GM18520 (cell line): ENCODE results near the gene XYLT1.
"Not testable (repeated sequence)": the region's sequence is repeated elsewhere in the genome, so short reads cannot be mapped to it uniquely, and the experiment has no call there.

Source experiments
- ATAC-seq: cut with Tn5 transposase; IDR thresholded peaks from one replicate; pipeline ENCODE4 v1.9.1; 2021; ENCODE audit not compliant: unreplicated experiment

Gene XYLT1

DNA sequence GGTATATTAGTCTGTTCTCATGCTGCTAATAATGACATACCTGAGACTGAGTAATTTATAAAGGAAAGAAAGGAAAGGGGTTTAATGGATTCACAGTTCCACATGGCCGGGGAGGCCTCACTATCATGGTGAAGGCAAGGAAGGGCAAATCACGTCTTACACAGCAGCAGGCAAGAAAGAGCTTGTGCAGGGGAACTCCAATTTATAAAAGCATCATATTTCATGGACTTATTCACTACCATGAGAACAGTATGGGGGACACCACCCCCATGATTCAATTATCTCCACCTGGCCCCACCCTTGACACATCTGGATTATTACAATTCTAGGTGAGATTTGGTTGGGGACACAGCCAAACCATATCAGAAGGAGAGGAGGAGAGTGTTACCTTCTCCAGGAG lies 17.7 kb upstream of the XYLT1 start:
- ATAC-seq = no peak

DNA sequence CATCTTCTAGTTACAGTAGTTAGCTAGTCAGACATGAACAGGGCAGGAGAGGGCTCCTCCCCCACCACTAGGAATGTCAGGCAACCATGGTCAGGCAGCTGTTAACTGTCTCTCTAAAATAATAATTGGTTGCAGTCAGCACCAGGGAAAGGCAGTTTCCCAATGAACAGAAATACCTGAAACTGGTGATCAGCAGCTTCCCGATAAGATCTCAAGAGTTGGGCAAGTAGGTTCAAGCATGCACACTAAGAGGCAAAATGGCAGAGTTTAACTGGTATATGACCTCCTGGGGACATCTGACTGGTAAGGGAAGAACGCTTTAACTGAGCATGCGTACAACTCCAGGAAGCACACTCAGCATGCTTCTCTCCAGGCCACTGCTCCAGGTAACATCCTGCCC lies 12.6 kb upstream of the XYLT1 start:
- no peak for ATAC-seq

DNA sequence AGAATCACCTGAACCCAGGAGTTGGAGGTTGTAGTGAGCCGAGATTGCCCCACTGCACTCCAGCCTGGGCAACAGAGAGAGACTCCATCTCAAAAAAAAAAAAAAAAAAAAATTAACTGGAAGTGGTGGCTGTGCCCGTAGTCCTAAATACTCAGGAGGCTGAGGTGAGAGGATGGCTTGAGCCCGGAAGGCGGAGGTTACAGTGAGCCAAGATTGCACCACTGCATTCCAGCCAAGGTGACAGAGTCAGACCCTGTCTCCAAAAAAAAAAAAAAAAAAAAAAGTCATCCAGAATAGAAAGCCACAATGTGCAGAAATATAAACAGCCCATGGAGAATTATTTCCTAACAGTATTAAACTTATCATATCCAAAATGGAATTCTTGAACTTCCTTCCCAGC lies 11.6 kb upstream of the XYLT1 start:
- ATAC-seq = not testable (repeated sequence)

DNA sequence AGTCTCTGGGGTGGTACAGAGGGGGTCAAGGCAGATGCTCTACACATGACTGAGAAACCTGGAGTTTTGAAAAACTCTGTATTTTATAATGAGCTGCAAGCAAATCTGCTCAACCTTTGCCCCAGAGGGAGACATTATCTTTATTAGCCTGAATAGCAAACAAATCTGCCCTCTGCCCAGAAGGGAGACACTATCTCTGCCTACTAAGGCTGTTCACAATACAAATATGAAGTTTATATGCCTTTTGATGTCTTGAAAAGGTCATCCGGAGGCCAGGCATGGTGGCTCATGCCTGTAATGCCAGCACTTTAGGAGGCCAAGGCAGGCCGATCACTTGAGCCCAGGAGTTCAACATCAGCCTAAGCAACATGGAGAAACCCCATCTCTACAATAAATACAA lies 11.0 kb upstream of the XYLT1 start:
- ATAC-seq = no peak

DNA sequence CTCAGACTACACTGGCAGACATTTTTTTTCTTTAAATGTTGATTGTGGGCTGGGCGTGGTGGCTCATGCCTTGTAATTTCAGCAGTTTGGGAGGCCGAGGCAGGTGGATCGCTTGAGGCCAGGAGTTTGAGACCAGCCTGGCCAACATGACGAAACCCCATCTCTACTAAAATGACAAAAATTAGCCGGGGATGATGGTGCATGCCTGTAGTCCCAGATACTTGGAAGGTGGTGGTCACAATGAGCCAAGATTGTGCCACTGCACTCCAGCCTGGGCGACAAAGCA lies 6.4 kb upstream of the XYLT1 start:
- not testable (repeated sequence) for ATAC-seq

DNA sequence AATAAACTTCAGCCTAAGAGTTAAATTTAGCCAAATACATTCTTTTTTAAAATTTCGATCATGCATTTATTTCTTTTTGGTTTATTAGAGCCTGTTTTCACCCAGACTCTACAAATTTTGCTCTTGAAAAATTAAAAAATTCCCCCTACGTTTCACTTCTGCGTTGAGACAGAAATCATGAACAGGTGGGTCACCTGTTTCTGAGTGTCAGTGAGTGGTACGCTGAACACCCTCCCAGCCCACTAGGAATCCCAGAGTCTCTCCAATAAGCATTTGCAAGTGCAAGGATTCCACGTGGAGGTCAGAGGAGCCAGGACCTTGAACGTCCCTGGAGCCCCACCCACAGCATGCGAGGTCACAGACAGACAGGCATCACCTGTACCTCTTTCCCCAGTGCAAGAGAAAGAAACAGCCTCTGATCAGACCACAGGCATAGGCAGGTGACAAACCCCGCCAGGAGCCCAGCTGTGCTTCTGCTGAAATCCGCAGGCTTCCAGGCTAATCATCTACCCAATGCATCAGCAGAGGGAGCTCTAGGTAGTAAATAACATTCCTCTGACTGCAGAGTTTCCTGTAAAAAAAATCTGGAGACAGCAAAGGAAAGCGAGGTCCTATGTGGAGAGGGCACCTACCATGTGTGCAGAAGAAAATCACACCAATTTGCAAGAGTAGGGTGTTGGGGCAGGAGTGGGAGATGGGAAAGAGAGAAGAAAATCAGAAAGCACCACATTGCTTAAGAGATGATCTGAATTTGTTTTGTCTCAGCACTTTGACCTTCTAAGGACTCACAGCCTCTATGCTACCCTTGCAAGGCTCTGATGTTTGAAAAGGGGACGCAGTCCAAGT lies 5.9 kb upstream of the XYLT1 start:
- no peak for ATAC-seq

DNA sequence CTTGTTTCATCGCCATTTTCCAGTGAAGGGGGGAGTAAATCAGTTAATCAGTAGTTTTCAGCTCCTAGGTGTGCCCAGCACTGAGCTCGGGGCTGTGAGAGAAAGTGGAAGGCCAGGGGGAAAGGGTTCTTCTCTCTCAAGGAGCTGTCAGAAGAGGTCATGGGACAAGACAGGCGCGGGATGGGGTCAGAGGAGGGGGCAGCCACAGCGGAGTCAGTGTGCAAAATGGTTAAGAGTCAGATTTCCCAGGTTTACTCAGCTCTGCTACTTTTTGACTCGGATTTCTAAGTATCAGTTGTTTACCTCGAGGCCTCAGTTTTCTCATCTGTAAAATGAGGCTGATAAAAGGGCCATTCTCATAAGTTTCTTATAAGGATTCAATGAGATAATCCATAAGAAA lies 4.3 kb upstream of the XYLT1 start:
- no peak for ATAC-seq

DNA sequence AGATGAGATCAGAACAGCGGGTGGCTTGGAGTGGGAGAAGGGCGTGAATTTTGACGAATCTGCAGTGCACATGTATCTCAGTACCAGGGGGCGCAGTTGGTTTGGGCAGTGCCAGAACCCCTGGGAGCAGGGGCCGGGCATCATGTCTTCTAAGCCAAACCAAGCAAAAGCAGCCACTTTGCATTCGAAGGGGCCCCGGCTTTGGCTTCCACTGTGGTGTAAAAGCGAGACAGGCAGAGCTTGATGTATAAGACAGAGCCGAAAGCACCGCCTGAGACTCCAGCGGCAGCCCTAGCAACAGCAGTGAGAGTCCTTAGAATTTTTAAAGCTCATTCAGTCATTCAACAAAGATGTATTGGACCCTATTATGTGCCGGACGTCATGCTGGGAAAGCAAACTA lies 3.8 kb upstream of the XYLT1 start:
- ATAC-seq = no peak

DNA sequence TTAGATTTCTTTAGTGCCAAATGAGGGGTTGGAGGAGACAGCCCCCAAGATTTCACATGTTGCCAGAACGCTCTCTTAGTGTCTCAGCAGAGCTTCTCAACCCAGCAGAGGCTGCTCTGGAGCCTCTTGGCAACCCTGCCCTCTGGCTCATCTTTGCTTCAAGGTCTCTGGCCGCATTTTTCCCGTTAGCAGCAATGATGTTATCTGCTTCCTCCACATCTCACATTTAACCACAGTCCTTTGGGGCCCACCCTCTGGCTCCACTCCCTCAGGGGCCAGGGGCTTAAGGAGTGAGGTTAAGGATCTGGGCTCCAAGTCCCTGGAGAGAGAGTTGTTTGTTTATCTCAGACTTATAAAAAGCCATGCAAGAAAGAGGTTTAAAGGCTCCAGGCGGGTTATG lies 3.3 kb upstream of the XYLT1 start:
- no peak for ATAC-seq

DNA sequence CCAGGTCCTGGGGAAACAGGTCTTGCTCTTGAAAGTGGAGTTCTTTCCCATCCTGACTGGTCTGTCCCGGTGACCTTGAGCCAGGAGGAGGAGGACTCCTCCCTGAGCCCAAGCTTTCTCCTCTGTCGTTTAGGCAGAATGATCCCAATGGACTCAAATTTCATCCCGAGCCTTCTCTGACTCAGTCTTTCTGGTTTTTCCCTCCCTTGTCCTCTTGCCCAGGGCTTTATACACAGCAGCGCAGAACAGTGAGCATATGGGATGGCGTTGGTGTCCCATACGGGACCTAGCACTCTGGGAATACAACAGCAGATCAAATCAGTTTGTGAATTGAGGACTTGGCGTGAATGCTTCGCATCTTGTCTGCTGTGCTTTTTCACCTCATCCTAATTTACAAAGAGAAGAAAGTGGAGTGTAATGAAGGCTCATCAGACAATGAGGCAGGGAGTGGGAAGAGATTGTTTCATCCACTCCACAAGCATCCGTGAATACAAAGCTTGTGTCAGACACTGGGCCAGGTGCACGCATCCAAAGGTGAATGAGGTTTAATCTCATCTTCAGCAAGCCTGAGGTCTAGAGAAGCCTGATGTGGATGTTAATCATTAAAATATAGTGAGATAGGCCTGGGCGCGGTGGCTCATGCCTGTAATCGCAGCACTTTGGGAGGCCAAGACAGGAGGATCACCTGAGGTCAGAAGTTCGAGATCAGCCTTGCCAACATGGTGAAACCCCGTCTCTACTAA lies 1.1 kb upstream of the XYLT1 start:
- no peak for ATAC-seq

DNA sequence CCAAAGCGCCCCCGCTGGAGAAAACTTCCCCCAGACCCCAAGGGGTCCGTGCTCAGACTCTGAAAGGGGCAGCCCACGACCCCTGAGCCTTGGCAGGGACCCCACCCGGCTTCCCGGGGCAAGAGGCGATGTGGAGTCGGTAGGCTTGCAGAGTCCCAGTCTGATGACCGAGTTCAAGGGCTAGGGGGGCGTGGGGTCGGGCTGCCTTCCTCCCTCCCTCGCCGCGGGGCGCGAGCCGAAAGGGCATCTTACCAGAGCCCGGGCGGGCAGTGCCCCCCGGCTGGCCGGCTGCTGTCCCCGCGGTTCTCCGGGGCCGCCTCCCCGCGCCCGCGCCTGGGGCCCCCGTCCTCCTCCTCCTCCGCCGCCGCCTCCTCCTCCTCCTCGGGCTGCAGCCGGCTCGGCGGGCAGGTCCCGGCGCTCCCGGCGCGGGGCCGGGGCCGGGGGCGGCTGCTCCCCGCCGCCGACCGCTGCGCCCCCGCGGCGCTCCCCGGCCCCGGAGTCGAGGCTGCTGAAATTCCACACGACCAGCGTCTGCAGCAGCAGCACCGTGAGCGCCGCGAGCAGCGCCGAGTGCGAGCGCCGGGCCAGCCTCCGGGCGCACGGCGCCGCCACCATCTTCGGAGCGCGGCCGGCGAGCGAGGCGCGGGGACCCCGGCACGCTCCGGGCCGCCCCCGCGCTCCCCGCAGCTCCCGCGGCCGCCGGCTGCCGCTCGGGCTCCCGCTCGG lies 415 bp downstream of the XYLT1 start:
- no peak for ATAC-seq

DNA sequence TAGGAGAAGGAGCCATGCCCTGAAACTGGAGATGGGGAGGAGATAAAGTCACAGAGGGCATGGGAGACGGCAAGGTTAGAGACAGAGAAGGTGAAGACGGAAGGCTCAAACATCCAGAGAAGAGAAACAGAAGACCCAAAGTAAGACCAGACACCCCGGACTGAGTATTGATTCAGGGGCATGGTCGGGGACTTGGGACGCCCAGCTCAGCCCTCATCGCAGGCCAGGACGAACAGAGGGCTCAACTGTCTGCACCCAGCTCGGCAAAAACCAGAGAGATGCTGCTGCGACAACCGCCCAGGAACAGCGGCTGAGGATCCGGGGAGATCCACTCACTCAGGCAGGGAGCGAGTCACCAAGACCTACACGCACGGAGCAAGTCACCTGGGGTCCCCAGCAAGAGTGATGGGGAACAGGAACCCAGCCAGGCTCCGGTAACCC lies 999 bp downstream of the XYLT1 start:
- no peak for ATAC-seq

DNA sequence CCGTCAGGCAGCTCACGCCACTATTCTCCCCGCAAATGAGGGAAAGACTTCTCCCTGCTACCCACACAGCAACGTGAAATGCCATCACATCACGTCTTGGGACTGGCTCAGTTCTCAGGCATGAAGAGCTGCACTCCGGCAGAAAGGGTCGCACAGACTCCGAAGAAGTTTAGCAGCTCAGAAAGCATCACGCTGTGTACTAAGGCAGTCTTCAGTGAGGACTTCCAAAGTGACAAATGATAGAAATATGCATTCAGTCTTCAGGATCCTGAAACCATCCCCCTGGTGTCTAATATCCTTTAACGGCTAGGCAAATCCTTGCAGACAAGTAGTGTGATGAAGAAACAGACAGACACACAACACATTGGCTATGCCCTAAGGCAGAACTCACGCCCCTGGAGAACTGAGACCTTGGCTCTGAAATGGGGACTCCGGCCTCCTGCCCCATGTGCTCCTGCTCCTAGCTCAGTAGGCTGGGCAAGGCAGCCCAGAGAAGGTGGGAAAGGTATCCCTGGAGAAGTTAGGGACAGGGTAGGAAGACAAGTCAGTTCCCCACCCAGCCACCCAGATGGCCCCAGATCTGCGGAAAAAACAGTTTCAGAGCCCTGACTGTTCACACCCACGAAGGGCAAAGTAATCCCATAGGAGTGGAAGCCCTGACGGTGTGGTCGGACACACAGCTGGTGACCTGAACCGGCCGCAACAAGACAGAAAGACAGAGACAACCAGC lies 1.6 kb downstream of the XYLT1 start:
- ATAC-seq = no peak

DNA sequence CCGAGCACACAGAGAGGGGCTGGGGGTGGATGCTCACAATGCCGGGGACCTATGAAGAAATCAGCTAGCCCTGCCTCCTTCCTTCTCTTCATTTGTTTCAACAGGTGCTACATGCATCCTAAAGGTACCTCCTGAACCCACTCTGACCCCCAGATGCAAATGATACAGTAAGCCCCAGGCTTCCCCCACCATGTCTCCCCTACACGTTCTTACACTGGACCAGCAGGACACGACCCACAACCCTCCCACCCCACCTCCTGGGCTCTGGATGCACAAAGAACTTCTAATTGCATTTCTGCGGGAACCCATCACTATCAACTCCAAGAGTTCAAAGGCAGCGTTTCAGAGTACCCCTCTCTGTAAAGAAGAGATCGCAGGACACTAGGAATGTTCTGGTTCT lies 2.1 kb downstream of the XYLT1 start:
- ATAC-seq = no peak

DNA sequence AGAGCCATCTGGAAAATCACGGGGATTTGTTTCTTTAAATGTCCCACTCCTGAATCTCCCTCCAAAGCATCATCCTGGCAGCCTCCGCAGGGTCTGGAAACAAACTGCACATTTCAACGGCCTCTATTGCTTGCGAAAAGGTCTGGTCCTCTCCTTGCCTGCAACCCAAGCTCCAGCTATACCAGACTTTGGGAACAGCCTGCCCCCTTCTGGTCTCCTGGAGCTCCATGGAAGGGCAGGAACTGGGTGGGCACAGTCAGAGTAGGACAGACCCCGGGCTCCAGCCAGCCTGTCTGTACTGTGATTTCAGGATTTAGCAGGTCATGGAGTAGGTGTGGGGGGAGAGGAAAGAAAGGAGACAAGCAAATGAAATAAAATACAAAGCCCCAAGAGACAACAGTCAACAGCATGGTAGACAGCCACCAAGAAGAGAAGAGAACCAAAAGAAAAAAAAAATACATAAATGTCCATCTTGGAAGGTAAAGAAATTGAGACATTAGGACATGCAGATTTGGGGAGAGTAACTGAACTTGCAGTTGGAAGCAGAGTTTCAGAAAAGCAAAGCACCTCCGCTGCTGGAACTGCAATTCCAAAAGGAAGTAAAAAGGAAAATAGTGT lies 2.7 kb downstream of the XYLT1 start:
- no peak for ATAC-seq

DNA sequence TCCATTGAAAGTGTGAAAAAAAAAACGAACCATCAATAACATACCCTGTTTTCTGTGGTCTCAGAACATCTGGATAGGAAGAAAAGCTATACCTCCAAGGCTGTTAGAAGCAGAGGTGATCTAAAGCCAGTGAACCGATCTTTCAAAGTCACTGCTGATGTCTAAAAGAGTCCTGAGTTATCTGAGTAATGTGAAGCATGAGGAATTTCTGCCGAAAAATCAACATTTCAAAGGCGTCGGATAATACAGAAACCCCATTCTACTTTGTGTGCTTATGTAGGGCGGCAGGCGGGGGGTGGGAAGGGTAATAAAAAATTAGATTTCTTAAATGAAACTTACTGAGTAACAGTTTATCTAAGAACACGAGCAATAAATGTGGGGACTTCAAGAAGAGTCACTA lies 3.9 kb downstream of the XYLT1 start:
- ATAC-seq = no peak

DNA sequence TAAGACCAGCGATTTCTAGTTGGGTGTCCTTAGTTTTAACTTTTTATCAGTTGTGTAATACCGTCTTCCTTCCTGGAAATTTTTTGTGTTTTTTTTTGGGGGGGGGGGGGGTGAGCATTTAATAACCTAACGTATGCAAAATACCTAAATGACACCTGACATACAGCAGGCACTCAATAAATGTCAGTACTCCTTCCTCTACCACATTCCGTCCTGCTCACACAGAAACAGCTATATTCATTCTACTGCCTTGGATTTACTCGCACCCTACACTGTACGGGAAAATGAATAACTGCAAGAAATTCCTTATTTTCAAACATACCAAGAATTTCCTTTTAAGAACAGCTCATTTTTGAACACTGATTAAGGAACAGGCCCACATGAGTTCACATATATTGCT lies 5.3 kb downstream of the XYLT1 start:
- no peak for ATAC-seq

DNA sequence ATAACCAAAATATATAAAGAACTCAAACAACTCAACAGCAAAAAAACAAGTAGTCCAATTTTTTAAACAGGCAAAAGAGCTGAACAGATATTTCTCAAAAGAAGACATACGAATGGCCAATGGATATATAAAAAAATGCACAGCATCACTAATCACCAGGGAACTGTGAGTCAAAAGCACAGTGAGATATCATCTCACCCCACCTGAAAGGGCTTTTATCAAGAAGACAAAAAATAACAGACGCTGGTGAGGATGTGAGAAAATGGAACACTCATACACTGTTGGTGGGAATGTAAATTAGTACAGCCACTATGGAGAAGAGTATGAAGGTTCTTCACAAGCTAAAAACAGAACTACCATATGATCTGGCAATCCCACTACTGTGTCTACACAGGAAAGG lies 7.4 kb downstream of the XYLT1 start:
- no peak for ATAC-seq

DNA sequence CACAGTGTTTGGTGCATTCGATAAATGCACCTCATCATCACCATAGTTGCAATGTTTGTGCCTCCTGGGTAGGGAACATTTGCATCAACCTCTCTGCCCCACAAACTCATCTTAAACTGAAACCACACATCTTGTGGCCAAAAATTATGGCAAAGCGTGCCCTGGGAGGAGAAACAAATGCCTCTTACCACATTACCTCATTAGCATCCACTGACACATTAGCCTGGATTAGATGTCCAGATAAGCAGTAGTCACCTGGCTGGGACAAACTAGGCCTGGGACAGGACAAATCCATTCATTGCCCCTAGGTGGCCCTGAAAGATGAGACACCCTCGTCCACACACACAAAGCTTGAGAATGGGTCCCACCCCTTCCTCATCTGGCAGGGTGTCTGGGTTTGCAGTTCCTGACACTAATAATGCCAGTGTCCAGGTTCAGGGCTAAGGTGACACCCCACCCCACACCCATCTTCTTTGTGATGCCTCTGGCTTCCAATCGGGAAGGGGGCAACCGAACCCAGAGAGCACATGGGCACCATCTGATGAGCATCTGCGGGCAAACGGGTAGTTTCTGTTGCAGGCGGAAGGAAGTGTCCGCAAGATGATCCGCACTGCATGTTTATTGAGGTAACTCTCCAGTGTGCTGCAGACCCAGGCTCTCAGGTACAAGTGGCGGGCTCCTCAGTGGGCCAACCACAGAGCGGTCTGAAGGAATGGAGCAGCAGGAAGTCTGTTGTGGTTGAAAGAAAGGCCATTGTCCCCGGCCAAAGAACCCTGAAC lies 8.6 kb downstream of the XYLT1 start:
- ATAC-seq = no peak

DNA sequence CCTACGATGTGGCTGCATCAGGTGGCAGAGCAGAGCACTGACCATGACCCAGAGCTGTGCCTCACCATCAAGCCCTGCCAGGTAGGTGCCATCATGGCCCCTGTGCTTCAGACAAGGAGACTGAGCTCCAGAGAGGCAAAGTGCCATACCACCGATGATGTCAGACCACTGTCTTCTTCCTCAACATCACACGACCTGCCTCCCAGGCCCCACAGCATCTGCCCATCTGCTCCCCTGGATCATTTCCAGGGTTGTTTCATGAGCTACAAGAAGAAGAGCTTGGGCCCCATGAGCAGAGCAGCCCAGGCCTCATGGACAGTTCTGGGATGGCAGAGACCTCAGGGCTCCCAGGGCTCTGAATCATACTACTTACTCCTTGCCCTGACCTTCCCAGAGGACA lies 9.9 kb downstream of the XYLT1 start:
- no peak for ATAC-seq
